Adrenal gland (tissue), 19 donors: ENCODE measurements around the gene APBB1. TPM values are rescaled to one million over a fixed set of nuclear protein-coding genes. Genes with fewer than 3 reads are reported as not detected.
A peak's percentile ranks its signal among the peaks of the same experiment; 100 is the strongest.

Source experiments
- DNase-seq, 7 donors: peaks; one replicate each; pipeline ENCODE4 v3.0.0-alpha.2; 2019 to 2020
- H3K27ac ChIP-seq, 5 donors: fragments of 200-600 bp; sonication (generic) in 4 of 5; 1 replicate in 3 of 5; 2 replicates in 2 of 5; pipeline versions ENCODE4 v1.5.1 to v1.8.0; 2016 to 2020; ENCODE audit warnings: mild to moderate bottlenecking in 1 of 5
- H3K27me3 ChIP-seq: fragments of 200-600 bp; 2 replicates; pipeline ENCODE4 v1.8.0; 2021
- H3K36me3 ChIP-seq, 2 donors: fragments of 200-600 bp; replicated peaks in 1 of 2; 1 replicate in 1 of 2; 2 replicates in 1 of 2; pipeline versions ENCODE4 v1.5.1 to v1.8.0; 2018 to 2022
- H3K4me1 ChIP-seq, 2 donors: fragments of 200-600 bp; replicated peaks in 1 of 2; 1 replicate in 1 of 2; 2 replicates in 1 of 2; pipeline versions ENCODE4 v1.5.1 to v1.8.0; 2018 to 2021
- H3K4me3 ChIP-seq, 4 donors: fragments of 200-600 bp; sonication (generic) in 3 of 4; one replicate each; pipeline ENCODE4 v1.5.1; 2016 to 2018
- H3K9me3 ChIP-seq, 3 donors: fragments of 200-600 bp; sonication (generic) in 1 of 3; replicated peaks in 1 of 3; 1 replicate in 2 of 3; 2 replicates in 1 of 3; pipeline versions ENCODE4 v1.5.1 to v1.8.0; 2016 to 2021
- POLR2A ChIP-seq, 2 donors: fragments of 450-650 bp; IDR thresholded peaks; one replicate each; pipeline ENCODE4 v1.6.1; 2017; ENCODE audit warnings: antibody characterized with exemption in 2 of 2, mild to moderate bottlenecking in 2 of 2, moderate library complexity in 1 of 2
- WGBS, 4 donors: extraction: QIAGEN DNeasy Blood & Tissue Kit in 2 of 4; methylation state at CpG; one replicate each; pipeline versions ENCODE4 v1.1.5 to v1.1.7; 2013 to 2017; 5-methylcytosine and 5-hydroxymethylcytosine counted together
- intact Hi-C, 2 donors: fragments of 100-400 bp; cut with DNase I; formaldehyde crosslinking; loops; one replicate each; pipeline versions ENCODE4 v1.14.1 to v1.15.0; 2022 to 2023
- long read RNA-seq, 10 donors: library from polyadenylated mRNA in 3 of 10; unstranded in 2 of 10; stranded (forward) in 1 of 10; transcript quantifications; one replicate each; pipeline ENCODE4 v2.0.0 and lab custom pipeline, GENCODE V29; 2021 to 2026
- polyA plus RNA-seq, 3 donors: library from polyadenylated mRNA; stranded (reverse); fragments of 200-250 nt in 2 of 3; fragments of 350-450 nt in 1 of 3; fragmentation: Illumina TruSeq in 1 of 3; extraction: RNeasy Lipid Tissue Mini Kit (QIAGEN cat#74804) in 1 of 3; gene quantifications; one replicate each; pipeline ENCODE4 v1.2.3, GENCODE V29; 2013 to 2014
- total RNA-seq, 9 donors: library from RNA; depleted of rRNA in 4 of 9; stranded (reverse); fragments of >200 nt in 4 of 9; fragments of 120-200 nt in 1 of 9; fragmentation: NEBNext Ultra II Directional in 1 of 9; extraction: Animal tissue kit (Norgen Biotek cat#: 25700) in 1 of 9; gene quantifications; one replicate each; pipeline versions ENCODE4 v1.1.0 to v1.2.4, GENCODE V29; 2013 to 2023
- TF ChIP-seq, protein P1 (sequence below), 6 experiments: fragments of 450-650 bp in 4 of 6; fragments of 200-600 bp in 2 of 6; sonication (generic) in 1 of 6; IDR thresholded peaks; 1 replicate in 5 of 6; 2 replicates in 1 of 6; pipeline versions ENCODE4 v1.5.1 to v1.8.0; 2016 to 2021; ENCODE audit warnings: antibody characterized with exemption in 6 of 6, mild to moderate bottlenecking in 2 of 6, moderate library complexity in 1 of 6
- donor health status: healthy with polysubstance abuse.
- donor health status: Bipolar disorder and iron deficiency.
- donor health status: DM: yes; HTN: yes; CAD: no.
- donor health status: DM: no; HTN: no; CAD: no.
- donor health status: DM: no; HTN: no; CAD: no.
- donor health status: DM: yes; HTN: yes; CAD: no.

Gene APBB1
- 10 to 100 TPM; 27.2 to 65.2 (median 48.7) TPM for total RNA-seq
- 10 to 100 TPM; 37.6 to 72.4 (median 53.1) TPM for polyA plus RNA-seq
- long read RNA-seq, donor 1, partial matches to known transcripts, result 0 of 4 reads
- long read RNA-seq, donor 1, other reads (novel, unspliced or antisense), result 0 of 4 reads
- long read RNA-seq, donor 2, partial matches to known transcripts, result 0 of 1 reads
- long read RNA-seq, donor 2, other reads (novel, unspliced or antisense), result 0 of 1 reads
- long read RNA-seq, donor 3, partial matches to known transcripts, result 0 of 4 reads
- long read RNA-seq, donor 3, other reads (novel, unspliced or antisense), result 0 of 4 reads
- long read RNA-seq, donor 4, transcript APBB1-201 (14 exons, 2,636 nt), result major isoform, 9 of 19 reads
- long read RNA-seq, donor 4, partial matches to known transcripts, result 2 of 19 reads
- long read RNA-seq, donor 4, other reads (novel, unspliced or antisense), result 4 of 19 reads
- long read RNA-seq, donor 5, transcript APBB1-201 (14 exons, 2,636 nt), result major isoform, 143 of 203 reads
- long read RNA-seq, donor 5, transcript APBB1-202 (14 exons, 2,619 nt), result minor isoform, 17 of 203 reads
- long read RNA-seq, donor 5, partial matches to known transcripts, result 16 of 203 reads
- long read RNA-seq, donor 5, other reads (novel, unspliced or antisense), result 27 of 203 reads
- long read RNA-seq, donor 6, transcript APBB1-201 (14 exons, 2,636 nt), result major isoform, 11 of 28 reads
- long read RNA-seq, donor 6, partial matches to known transcripts, result 5 of 28 reads
- long read RNA-seq, donor 6, other reads (novel, unspliced or antisense), result 4 of 28 reads
- long read RNA-seq, donor 7, result 0 reads
- long read RNA-seq, donor 8, transcript APBB1-201 (14 exons, 2,636 nt), result major isoform, 7 of 8 reads
- long read RNA-seq, donor 8, partial matches to known transcripts, result 0 of 8 reads
- long read RNA-seq, donor 8, other reads (novel, unspliced or antisense), result 0 of 8 reads
- long read RNA-seq, donor 9, partial matches to known transcripts, result 0 of 4 reads
- long read RNA-seq, donor 9, other reads (novel, unspliced or antisense), result 0 of 4 reads
- long read RNA-seq, donor 10, partial matches to known transcripts, result 0 of 4 reads
- long read RNA-seq, donor 10, other reads (novel, unspliced or antisense), result 0 of 4 reads

DNA sequence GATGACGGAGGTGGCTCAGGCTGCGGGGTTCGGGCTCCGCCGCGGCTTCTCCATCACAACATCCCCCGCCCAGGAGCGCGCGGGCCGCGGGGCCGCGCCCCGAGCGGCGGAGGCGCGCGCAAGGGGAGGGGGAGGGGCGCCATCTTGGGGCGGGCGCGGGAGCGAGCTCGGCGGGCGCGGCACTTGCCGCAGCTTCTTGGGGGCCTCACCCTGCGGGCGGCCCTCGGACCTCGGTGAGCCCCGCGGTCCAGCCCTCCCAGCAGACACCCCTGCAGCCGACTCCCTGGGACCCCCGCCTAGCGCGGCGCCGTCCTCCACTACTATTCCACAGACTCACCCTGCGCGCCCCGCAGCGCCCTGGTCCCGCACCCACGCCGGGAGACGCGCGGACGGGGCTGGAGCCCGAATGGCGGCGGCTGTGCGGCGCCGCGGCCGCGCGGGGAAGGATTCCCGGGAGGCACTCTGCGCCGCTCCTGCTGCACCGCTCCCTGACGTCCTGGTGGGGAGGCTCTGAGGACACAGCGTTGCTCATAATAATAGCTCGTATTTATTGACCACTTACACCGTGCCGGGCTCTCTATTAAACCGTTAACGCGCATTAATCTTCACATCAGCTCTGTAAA lies at the start of gene APBB1:
Gene APBB1, minus strand, starts transcription at position 86 of the 623 bp plus-strand sequence. CDS start 7,747 bp downstream, outside the sequence.
- intact Hi-C loops, result no loop called here
- H3K9me3 ChIP-seq, result no peaks in the 10 kb centered on the region
- H3K27me3 ChIP-seq, result no peaks in the 10 kb centered on the region
- peak within 1 kb of the TSS; percentile 59 to 90 (median 72) for H3K4me3 ChIP-seq
- 0 to 1% (median 1%) methylated on average over 27 to 75 of the region's 75 CpGs for WGBS, 4 donors
- TF ChIP-seq, protein P1, sequence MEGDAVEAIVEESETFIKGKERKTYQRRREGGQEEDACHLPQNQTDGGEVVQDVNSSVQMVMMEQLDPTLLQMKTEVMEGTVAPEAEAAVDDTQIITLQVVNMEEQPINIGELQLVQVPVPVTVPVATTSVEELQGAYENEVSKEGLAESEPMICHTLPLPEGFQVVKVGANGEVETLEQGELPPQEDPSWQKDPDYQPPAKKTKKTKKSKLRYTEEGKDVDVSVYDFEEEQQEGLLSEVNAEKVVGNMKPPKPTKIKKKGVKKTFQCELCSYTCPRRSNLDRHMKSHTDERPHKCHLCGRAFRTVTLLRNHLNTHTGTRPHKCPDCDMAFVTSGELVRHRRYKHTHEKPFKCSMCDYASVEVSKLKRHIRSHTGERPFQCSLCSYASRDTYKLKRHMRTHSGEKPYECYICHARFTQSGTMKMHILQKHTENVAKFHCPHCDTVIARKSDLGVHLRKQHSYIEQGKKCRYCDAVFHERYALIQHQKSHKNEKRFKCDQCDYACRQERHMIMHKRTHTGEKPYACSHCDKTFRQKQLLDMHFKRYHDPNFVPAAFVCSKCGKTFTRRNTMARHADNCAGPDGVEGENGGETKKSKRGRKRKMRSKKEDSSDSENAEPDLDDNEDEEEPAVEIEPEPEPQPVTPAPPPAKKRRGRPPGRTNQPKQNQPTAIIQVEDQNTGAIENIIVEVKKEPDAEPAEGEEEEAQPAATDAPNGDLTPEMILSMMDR (IDR thresholded peaks at IDR 0.05), result peak in 5 of 6 experiments; percentile 6 to 31 (median 24)
- TF ChIP-seq POLR2A (IDR thresholded peaks at IDR 0.05), result peak; percentile 70 to 75
- peaks cover 12 to 15% of the 10 kb centered on the region in 2 donors for H3K4me1 ChIP-seq
- peak within 1 kb of the TSS in 4 of 5 donors; percentile 74 to 93 (median 80) for H3K27ac ChIP-seq
- no peaks in the 10 kb centered on the region for H3K36me3 ChIP-seq
- peak; percentile 50 to 78 (median 65) for DNase-seq

DNA sequence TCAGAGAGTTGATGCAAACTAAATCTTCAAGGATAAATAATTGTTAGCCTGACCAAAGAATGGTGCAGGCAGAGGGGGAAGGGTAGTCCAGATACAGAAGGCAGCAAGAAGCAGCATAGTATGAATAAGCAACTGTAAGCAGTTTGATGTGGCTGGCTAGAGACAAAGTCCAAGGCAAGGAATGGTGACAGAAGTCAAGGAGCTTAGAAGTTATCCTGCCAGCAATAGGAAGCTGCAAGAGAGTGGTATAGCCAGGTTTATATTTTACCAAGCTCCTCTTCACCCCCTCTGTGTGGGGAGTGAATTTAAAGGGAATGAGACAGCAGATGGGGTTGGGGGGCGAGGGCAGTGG lies 40.2 kb upstream of the APBB1 start:
- TF ChIP-seq POLR2A (IDR thresholded peaks at IDR 0.05), result no peak
- TF ChIP-seq, protein P1 (IDR thresholded peaks at IDR 0.05), result no peak

DNA sequence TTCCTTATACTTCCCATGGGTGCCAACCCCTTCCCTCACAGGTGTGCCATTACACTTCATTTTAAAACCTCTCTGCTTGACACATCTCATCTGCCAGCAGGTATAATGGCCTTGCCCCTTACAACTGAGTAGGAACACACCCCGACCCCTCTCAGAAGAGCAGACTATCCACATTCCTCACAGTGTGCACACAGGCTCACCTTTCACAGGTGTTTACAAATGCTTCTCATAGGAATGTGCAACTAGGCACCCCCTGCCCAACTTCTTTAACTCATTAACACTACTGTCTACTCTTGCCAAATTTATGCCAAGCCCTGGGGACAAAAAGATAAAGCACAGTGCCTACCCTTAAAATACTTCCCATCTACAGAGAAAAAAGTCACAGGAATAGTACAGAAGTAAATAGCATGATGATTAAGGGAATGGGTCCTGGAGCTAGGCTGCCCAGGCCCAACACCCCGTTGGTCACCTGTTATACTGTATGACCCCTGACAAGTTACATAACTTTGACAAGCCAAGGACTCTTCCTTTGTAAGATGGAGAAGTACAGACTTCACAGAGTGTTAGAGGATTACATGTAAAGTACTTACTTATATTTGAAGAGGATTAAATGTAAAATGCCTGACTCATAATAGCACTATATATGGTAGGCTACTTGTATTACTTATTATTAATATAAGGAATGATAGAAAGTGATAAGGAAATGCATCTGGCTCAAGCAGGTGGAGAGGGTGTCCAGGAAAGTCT lies 39.6 kb upstream of the APBB1 start:
- Histone ChIP-seq H3K9me3 (no peaks in the 10 kb centered on the region), H3K36me3 (peaks cover 0 to 50% of the 10 kb centered on the region in 2 donors), H3K27me3 (no peaks in the 10 kb centered on the region), H3K27ac (no peak overlapping the region), H3K4me1 (no peaks in the 10 kb centered on the region), H3K4me3 (no peak overlapping the region)
- intact Hi-C loops, result no loop called here
- 66 to 86% (median 78%) methylated on average over 2 of the region's 2 CpGs for WGBS, 4 donors
- TF ChIP-seq POLR2A (IDR thresholded peaks at IDR 0.05), result no peak
- TF ChIP-seq, protein P1 (IDR thresholded peaks at IDR 0.05), result no peak
- DNase-seq, result no peak

More for the DNA sequence above, 40.2 kb upstream of the APBB1 start:
- Histone ChIP-seq H3K4me3 (no peak overlapping the region), H3K27me3 (no peaks in the 10 kb centered on the region), H3K27ac (no peak overlapping the region), H3K4me1 (no peaks in the 10 kb centered on the region), H3K9me3 (no peaks in the 10 kb centered on the region), H3K36me3 (peaks cover 0 to 50% of the 10 kb centered on the region in 2 donors)
- no peak for DNase-seq
- WGBS, 4 donors, result 80 to 93% (median 86%) methylated on average over 1 of the region's 1 CpG
- intact Hi-C loops, result no loop called here
